GM12864 (cell line): ENCODE results near the gene TAOK1.

Experiments
- DNase-seq: peaks from one replicate; pipeline ENCODE4 v3.0.0-alpha.2; 2011; ENCODE audit warnings: low read depth
- H3K4me3 ChIP-seq: 2 replicates; pipeline ENCODE4 v1.5.1; 2011; ENCODE audit warnings: mild to moderate bottlenecking, low read depth, low read length, control low read depth
- CTCF ChIP-seq: IDR thresholded peaks from 2 replicates; pipeline ENCODE4 v1.5.1; 2011; ENCODE audit warnings: low read depth, mild to moderate bottlenecking, moderate library complexity, low read length, control low read depth, inconsistent platforms; ENCODE audit errors: missing control alignments

The TAOK1 gene

GRCh38 chr17:29526322-29526721 is 136.2 kb downstream of the TAOK1 start:
- TF ChIP-seq CTCF, result no peak
- no peak for DNase-seq
- no peak overlapping the region for H3K4me3 ChIP-seq

- H3K4me3 ChIP-seq, result no peak overlapping the region
- no peak for DNase-seq
- no peak for TF ChIP-seq CTCF
Observed at GRCh38 chr17:29533976-29534375, 143.8 kb downstream of the TAOK1 start.

DNA sequence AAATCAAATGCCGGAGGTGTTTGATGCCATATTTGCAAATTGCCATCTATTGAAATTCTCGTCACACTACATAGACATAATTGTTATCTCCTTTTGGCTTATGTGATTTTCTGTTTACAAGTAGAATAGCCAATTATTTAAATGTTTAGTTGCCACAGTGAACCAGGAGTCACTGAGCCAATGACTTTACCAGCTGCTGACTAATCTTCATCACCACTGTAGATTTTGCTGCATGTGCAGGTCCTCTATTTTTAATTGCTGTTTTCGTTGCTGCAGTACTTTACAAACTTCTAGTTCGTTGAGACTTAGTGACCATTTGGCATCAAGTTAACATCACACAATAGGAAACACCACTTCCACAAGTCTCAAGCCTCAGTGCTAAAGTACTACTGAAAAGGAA is 153.9 kb downstream of the TAOK1 start:
- no peak overlapping the region for H3K4me3 ChIP-seq
- DNase-seq, result no peak
- no peak for TF ChIP-seq CTCF

DNA sequence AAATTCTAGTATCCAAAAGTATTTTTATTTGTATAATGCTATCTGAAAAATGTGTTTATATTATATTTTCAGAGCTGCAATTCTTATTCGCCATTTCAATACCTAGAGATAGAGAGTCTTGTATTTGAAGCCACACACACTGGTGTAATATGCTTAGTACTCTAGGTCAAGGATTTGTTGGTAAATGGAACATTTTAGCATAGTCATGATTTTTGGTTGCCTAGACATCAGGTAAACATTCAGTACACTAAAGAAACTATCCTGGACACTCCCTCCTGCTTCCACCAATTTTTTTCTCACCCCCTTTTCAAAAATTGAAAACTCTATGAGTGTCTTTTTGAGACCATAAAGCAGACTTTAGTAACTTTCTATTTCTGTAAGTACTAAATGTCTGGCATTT is 155.9 kb downstream of the TAOK1 start:
- no peak for DNase-seq
- no peak overlapping the region for H3K4me3 ChIP-seq
- no peak for TF ChIP-seq CTCF

GRCh38 chr17:29546830-29547229 is 156.7 kb downstream of the TAOK1 start:
- DNase-seq, result no peak
- TF ChIP-seq CTCF, result no peak
- H3K4me3 ChIP-seq, result no peak overlapping the region

DNA sequence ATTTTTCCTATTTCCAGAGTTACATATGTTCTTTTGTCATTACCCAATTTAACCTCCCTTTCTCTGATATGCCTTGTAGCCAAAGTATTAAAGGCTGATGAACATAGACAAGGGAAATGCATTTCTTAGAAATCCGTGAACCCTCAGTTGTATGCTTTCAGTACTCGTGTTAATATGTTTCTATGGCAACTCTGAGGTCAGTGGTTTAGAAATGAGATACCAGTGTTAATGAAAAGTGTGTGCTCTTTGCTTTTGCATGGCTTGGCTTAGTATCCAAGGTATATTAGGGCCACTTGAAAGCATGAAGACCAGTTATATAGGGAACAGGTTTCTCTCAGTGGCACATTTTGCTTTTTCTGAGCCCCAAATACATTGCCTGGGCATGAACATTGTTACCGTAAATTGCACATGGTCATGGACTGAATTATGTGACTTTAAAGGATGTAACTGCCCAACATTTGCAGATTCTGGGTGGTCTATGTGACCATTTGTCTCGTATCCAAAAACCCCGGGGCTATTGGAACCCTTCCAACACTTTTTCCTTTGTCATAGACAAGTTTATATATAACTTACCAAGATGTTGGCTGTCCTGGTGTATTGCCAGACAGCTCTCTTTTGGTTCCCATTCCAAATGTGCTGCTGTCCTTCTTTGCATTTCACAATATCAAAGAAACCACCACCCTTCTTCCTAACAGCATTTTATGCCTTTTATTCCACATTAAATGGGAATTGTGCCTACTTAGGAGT is 159.2 kb downstream of the TAOK1 start:
- no peak for TF ChIP-seq CTCF
- no peak overlapping the region for H3K4me3 ChIP-seq
- DNase-seq, result no peak

DNA sequence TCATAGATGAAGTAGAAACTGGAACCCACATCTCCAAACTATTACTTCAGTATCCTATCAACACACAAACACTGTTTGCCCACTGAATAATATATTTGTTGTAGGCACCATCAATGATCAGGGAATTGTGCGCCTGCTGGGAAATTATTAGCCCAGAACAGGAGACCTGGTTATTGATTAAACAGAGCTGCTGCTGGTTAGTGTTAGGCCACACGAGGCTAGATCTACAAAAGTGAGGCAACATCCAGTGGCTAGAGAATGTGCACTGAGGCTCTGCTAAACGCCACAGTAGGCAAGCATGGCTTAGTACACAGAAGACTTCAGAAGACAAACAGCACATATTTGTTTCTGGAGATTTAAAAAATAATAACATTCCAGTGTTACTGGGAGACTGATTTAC is 165.7 kb downstream of the TAOK1 start:
- H3K4me3 ChIP-seq, result no peak overlapping the region
- TF ChIP-seq CTCF, result no peak
- DNase-seq, result no peak
